Ascending aorta (tissue), 2 donors: ENCODE measurements around the gene POLE3. TPM values are rescaled to one million over a fixed set of nuclear protein-coding genes. Genes with fewer than 3 reads are reported as not detected.
"Not testable (repeated sequence)": the region's sequence is repeated elsewhere in the genome, so short reads cannot be mapped to it uniquely, and the experiment has no call there.

ENCODE experiments used
- DNase-seq, 2 donors: peaks; one replicate each; pipeline ENCODE4 v3.0.0-alpha.2; 2019; ENCODE audit warnings: low spot score in 2 of 2
- H3K27ac ChIP-seq, 2 donors: fragments of 200-600 bp; sonication (generic); one replicate each; pipeline ENCODE4 v1.5.1; 2016 to 2017; ENCODE audit warnings: mild to moderate bottlenecking in 1 of 2
- H3K27me3 ChIP-seq: fragments of 200-600 bp; sonication (generic); one replicate; pipeline ENCODE4 v1.5.1; 2017
- H3K36me3 ChIP-seq, 2 donors: fragments of 200-600 bp; sonication (generic); one replicate each; pipeline ENCODE4 v1.5.1; 2016
- H3K4me1 ChIP-seq, 2 donors: fragments of 200-600 bp; sonication (generic); one replicate each; pipeline ENCODE4 v1.5.1; 2016 to 2017; ENCODE audit warnings: mild to moderate bottlenecking in 1 of 2
- H3K4me3 ChIP-seq, 2 donors: fragments of 200-600 bp; sonication (generic); one replicate each; pipeline ENCODE4 v1.5.1; 2016 to 2017; ENCODE audit warnings: mild to moderate bottlenecking in 1 of 2
- H3K9me3 ChIP-seq, 2 donors: fragments of 200-600 bp; sonication (generic); one replicate each; pipeline ENCODE4 v1.5.1; 2016
- CTCF ChIP-seq, 3 experiments: fragments of 200-600 bp in 2 of 3; fragments of 450-650 bp in 1 of 3; sonication (generic) in 2 of 3; IDR thresholded peaks; one replicate each; pipeline ENCODE4 v1.5.1; 2016 to 2019; ENCODE audit warnings: antibody characterized with exemption in 3 of 3, mild to moderate bottlenecking in 1 of 3, moderate library complexity in 1 of 3
- intact Hi-C: fragments of 100-400 bp; cut with DNase I; formaldehyde crosslinking; loops from one replicate; pipeline ENCODE4 v1.15.1; 2023
- total RNA-seq: library from RNA; depleted of rRNA; stranded (reverse); fragments of >200 nt; gene quantifications from one replicate; pipeline ENCODE4 v1.1.0, GENCODE V29; 2016

Gene POLE3
- total RNA-seq, 1 donor from 2014 or later: 17.5 TPM

GRCh38 chr9:113386571-113387393, 23.7 kb downstream of the POLE3 start:
- Histone ChIP-seq H3K4me1 (no peaks in the 10 kb centered on the region), H3K36me3 (peaks cover 36 to 54% of the 10 kb centered on the region in 2 donors), H3K4me3 (no peak overlapping the region), H3K27me3 (no peaks in the 10 kb centered on the region), H3K9me3 (no peaks in the 10 kb centered on the region), H3K27ac (no peak overlapping the region)
- intact Hi-C loops: no loop called here
- TF ChIP-seq CTCF (IDR thresholded peaks at IDR 0.05): no peak
- DNase-seq: no peak

DNA sequence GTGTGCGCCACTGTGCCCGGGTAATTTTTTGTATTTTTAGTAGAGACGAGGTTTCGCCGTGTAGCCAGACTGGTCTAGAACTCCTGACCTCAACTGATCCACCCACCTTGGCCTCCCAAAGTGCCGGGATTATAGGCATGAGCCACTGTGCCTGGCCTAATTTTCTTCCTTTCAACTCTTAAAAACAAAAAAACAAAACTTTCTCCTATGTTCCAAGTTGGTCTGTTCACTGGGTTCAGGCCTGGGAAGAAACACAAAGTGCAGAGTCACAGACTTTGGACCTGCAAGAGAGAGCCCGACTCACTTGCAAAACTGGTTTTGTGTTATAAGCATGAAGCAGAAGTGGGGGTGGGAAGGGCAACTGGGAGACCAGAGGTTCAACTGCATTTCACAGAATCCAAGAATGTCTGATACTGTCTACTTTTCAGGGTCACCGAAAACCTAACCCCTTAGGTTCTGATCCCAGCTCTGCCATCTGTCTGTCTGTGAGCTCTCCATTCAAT, 28.5 kb downstream of the POLE3 start:
- no peak for DNase-seq
- no peaks in the 10 kb centered on the region for H3K4me1 ChIP-seq
- no peak overlapping the region for H3K4me3 ChIP-seq
- no peaks in the 10 kb centered on the region for H3K27me3 ChIP-seq
- peaks cover 0 to 5% of the 10 kb centered on the region in 2 donors for H3K36me3 ChIP-seq
- no peak overlapping the region for H3K27ac ChIP-seq
- TF ChIP-seq CTCF (IDR thresholded peaks at IDR 0.05): no peak
- no peaks in the 10 kb centered on the region for H3K9me3 ChIP-seq
- intact Hi-C loops: no loop called here

- H3K9me3 ChIP-seq, H3K27ac ChIP-seq, H3K4me3 ChIP-seq, H3K4me1 ChIP-seq, intact Hi-C loops, H3K27me3 ChIP-seq, DNase-seq, H3K36me3 ChIP-seq: not testable (repeated sequence)
These were observed 29.0 kb downstream of the POLE3 start for GRCh38 chr9:113381441-113381840.

- Histone ChIP-seq H3K36me3 (no peaks in the 10 kb centered on the region), H3K4me3 (no peak overlapping the region), H3K27ac (no peak overlapping the region), H3K27me3 (no peaks in the 10 kb centered on the region), H3K4me1 (no peaks in the 10 kb centered on the region), H3K9me3 (no peaks in the 10 kb centered on the region)
- intact Hi-C loops: no loop called here
- DNase-seq: no peak
- no peak for TF ChIP-seq CTCF (IDR thresholded peaks at IDR 0.05)
These were observed 29.6 kb downstream of the POLE3 start for GRCh38 chr9:113380869-113381378.

- DNase-seq, H3K9me3 ChIP-seq, H3K36me3 ChIP-seq, H3K4me1 ChIP-seq, H3K27me3 ChIP-seq, H3K4me3 ChIP-seq, H3K27ac ChIP-seq: not testable (repeated sequence)
- intact Hi-C loops: loop anchor here (5.0 kb wide), 1 partner anchor 38 kb away; the partner anchor contains the start of gene WDR31
These were observed 30.7 kb downstream of the POLE3 start for GRCh38 chr9:113379829-113380210.

GRCh38 chr9:113379094-113379828, 31.2 kb downstream of the POLE3 start:
- not testable (repeated sequence) for H3K9me3 ChIP-seq, H3K4me1 ChIP-seq, H3K36me3 ChIP-seq, H3K27me3 ChIP-seq, H3K4me3 ChIP-seq, DNase-seq, H3K27ac ChIP-seq
- intact Hi-C loops: loop anchor here (5.0 kb wide), 1 partner anchor 37 kb away; the partner anchor contains the start of gene WDR31
